ENCODE data around the gene USB1. TPM values are rescaled to one million over a fixed set of nuclear protein-coding genes. Genes with fewer than 3 reads are reported as not detected.
A peak's percentile ranks its signal among the peaks of the same experiment; 100 is the strongest.

Gene USB1
- total RNA-seq, 1 experiment from 2014 or later: 66.0 TPM

DNA sequence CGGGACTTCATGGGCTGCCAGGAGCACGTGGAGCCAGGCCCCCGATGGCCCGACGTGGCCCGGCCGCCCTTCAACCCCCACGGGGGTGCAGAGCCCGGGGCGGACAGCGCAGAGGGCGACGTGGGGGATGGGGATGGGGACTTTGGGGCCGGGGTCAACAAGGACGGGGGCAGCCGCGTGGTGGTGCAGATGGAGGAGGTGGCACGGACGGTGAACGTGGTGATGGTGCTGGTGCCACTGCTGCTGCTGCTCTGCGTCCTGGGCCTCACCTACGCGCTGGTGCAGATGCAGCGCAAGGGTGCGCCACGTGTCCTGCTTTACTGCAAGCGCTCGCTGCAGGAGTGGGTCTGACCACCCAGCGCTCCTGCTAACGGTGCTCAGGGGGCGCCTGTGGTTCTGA lies 43.9 kb downstream of the USB1 start:
- no peaks in the 10 kb centered on the region for H3K9me2 ChIP-seq (ENCODE audit: insufficient read depth)
- BruUV-seq (replicated peaks): no TSS peak
- H3K27me3 ChIP-seq (ENCODE audit: insufficient read depth, low read depth): no peaks in the 10 kb centered on the region

DNA sequence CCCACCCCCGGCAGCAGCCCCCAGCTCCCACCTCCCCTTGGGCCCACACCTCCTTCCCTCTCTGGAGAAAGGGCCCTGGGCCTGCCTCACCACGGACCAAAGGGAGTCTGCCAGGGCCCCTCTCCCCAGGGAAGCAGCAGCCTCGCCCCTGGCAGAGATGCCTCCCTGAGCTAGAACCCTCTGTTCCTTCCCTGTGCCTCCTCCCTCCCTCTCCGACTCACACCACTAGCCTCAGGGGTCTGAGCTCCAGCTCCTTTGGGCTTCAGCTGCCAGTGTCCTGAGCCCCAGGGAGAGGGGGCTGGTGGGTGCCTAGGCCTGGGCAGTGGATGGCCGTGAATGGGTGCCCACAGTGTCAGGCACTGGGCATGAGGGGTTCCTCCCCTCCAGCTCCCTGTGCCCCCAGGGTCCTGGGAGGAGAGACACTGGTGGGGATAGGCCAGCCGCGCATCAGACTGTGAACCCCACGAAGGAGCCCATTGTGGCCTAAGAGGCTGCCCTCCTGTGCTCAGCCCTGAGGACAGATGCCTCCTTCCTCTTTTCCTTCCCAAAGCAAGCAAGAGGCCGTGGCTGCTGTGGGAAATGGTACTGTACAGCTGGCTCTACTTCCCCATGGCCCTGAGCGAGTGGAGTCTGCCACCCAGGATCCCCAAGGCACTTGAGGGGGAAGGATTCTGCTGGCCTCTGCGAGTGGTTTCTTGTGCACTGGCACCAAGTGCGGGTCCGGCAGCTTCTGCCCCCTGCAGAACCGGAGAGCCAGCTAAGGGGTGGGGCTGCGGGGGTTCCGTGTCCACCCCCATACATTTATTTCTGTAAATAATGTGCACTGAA lies 45.1 kb downstream of the USB1 start:
- TF ChIP-seq, protein P1, sequence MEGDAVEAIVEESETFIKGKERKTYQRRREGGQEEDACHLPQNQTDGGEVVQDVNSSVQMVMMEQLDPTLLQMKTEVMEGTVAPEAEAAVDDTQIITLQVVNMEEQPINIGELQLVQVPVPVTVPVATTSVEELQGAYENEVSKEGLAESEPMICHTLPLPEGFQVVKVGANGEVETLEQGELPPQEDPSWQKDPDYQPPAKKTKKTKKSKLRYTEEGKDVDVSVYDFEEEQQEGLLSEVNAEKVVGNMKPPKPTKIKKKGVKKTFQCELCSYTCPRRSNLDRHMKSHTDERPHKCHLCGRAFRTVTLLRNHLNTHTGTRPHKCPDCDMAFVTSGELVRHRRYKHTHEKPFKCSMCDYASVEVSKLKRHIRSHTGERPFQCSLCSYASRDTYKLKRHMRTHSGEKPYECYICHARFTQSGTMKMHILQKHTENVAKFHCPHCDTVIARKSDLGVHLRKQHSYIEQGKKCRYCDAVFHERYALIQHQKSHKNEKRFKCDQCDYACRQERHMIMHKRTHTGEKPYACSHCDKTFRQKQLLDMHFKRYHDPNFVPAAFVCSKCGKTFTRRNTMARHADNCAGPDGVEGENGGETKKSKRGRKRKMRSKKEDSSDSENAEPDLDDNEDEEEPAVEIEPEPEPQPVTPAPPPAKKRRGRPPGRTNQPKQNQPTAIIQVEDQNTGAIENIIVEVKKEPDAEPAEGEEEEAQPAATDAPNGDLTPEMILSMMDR (conservative IDR thresholded peaks at IDR 0.05): no peak
- TF ChIP-seq EZH2 (IDR thresholded peaks at IDR 0.05; ENCODE audit: low read depth): no peak
- Histone ChIP-seq H3K79me2 (ENCODE audit: low read depth) (no peaks in the 10 kb centered on the region), H3K27ac (no peak overlapping the region), H3K9me3 (ENCODE audit: insufficient read depth, low read depth) (no peaks in the 10 kb centered on the region), H4K20me1 (ENCODE audit: insufficient read depth) (no peaks in the 10 kb centered on the region), H3K4me3 (no peak overlapping the region), H3K4me1 (replicated peaks; ENCODE audit: insufficient read depth) (no peaks in the 10 kb centered on the region), H3F3A (ENCODE audit: insufficient read depth, low read depth) (no peaks in the 10 kb centered on the region), H2AFZ (no peak overlapping the region), H3K27me3 (ENCODE audit: insufficient read depth, low read depth) (no peaks in the 10 kb centered on the region), H3K4me2 (no peak overlapping the region), H3K36me3 (ENCODE audit: low read depth) (no peaks in the 10 kb centered on the region), H3K9me2 (ENCODE audit: insufficient read depth) (no peaks in the 10 kb centered on the region)
- ChIA-PET POLR2A (ENCODE audit: unreplicated experiment) (no interaction called here), CTCF (no interaction called here)
- intact Hi-C loops (cut with micrococcal nuclease; ENCODE audit: unreplicated experiment): no loop called here
- DNase-seq: peak in 1 of 2 experiments; percentile 17
- BruUV-seq (replicated peaks): no TSS peak

More for the DNA sequence above, 43.9 kb downstream of the USB1 start:
- Histone ChIP-seq H3F3A (ENCODE audit: insufficient read depth, low read depth) (no peaks in the 10 kb centered on the region), H4K20me1 (ENCODE audit: insufficient read depth) (no peaks in the 10 kb centered on the region), H3K9me3 (ENCODE audit: insufficient read depth, low read depth) (no peaks in the 10 kb centered on the region), H3K4me3 (no peak overlapping the region), H3K79me2 (ENCODE audit: low read depth) (no peaks in the 10 kb centered on the region), H3K4me1 (replicated peaks; ENCODE audit: insufficient read depth) (no peaks in the 10 kb centered on the region), H3K4me2 (no peak overlapping the region), H2AFZ (no peak overlapping the region), H3K27ac (no peak overlapping the region), H3K36me3 (ENCODE audit: low read depth) (no peaks in the 10 kb centered on the region)
- peak in 1 of 2 experiments; percentile 18 for DNase-seq
- intact Hi-C loops (cut with micrococcal nuclease; ENCODE audit: unreplicated experiment): no loop called here
- no peak for TF ChIP-seq EZH2 (IDR thresholded peaks at IDR 0.05; ENCODE audit: low read depth)
- TF ChIP-seq, protein P1 (conservative IDR thresholded peaks at IDR 0.05): no peak
- ChIA-PET POLR2A (ENCODE audit: unreplicated experiment) (no interaction called here), CTCF (no interaction called here)

DNA sequence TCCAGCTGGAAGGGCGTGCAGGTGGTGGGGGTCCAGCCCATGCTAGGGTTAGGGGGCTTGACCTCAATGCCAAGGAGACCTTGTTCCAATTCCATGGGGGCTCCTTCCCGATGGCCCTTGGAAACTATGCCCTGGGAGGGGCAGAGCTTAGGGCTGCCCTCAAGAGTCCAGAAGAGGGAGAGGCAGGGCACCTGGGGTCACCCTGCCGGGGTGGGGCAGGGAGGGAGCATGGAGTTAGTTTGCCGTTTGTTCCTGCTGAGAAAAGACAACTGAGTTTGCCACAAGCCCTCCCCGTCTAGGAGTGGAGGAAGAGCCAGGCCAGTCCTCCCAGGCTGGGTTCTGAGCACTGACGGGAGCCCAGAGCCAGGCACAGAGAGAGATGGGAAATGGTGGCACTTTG lies 45.7 kb downstream of the USB1 start:
- TF ChIP-seq EZH2 (IDR thresholded peaks at IDR 0.05; ENCODE audit: low read depth): no peak
- TF ChIP-seq, protein P1 (conservative IDR thresholded peaks at IDR 0.05): no peak
- Histone ChIP-seq H4K20me1 (ENCODE audit: insufficient read depth) (no peaks in the 10 kb centered on the region), H3F3A (ENCODE audit: insufficient read depth, low read depth) (no peaks in the 10 kb centered on the region), H3K9me2 (ENCODE audit: insufficient read depth) (no peaks in the 10 kb centered on the region), H2AFZ (no peak overlapping the region), H3K9me3 (ENCODE audit: insufficient read depth, low read depth) (no peaks in the 10 kb centered on the region), H3K4me2 (no peak overlapping the region), H3K4me3 (no peak overlapping the region), H3K36me3 (ENCODE audit: low read depth) (no peaks in the 10 kb centered on the region), H3K27me3 (ENCODE audit: insufficient read depth, low read depth) (no peaks in the 10 kb centered on the region), H3K27ac (no peak overlapping the region), H3K4me1 (replicated peaks; ENCODE audit: insufficient read depth) (no peaks in the 10 kb centered on the region), H3K79me2 (ENCODE audit: low read depth) (no peaks in the 10 kb centered on the region)
- ChIA-PET POLR2A (ENCODE audit: unreplicated experiment) (no interaction called here), CTCF (no interaction called here)
- DNase-seq: peak in 1 of 2 experiments; percentile 25
- intact Hi-C loops (cut with micrococcal nuclease; ENCODE audit: unreplicated experiment): no loop called here
- no TSS peak for BruUV-seq (replicated peaks)
